ENCODE data around the gene PI4K2A. TPM values are rescaled to one million over a fixed set of nuclear protein-coding genes. Genes with fewer than 3 reads are reported as not detected.
"Not testable (repeated sequence)": the region's sequence is repeated elsewhere in the genome, so short reads cannot be mapped to it uniquely, and the experiment has no call there.

The PI4K2A gene
- total RNA-seq, 4 donors from 2014 or later: 11.6 to 23.5 (median 19.4) TPM

DNA sequence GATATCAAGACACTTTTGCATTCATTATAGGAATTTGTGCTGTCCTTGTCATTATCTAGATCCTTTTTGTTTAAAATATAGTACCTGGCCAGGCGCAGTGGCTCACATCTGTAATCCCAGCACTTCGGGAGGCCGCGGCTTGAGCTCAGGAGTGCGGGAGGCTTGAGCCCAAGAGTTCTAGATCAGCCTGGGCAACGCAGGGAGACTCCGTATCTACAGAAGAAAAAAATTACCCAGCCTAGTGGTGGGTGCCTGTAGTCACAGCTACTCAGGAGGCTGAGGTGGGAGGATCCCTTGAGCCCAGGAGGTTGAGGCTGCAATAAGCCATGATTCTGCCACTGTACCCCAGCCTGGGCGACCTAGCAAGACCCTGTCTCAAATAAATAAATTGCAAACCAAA, 6.5 kb upstream of the PI4K2A start:
- TF ChIP-seq CTCF (IDR thresholded peaks at IDR 0.05) (peak in 4 of 6 experiments; percentile 10 to 39 (median 36)), POLR2A (IDR thresholded peaks at IDR 0.05) (no peak)
- Histone ChIP-seq H3K4me1 (peaks cover 0 to 8% (median 0%) of the 10 kb centered on the region in 4 donors), H3K27me3 (no peaks in the 10 kb centered on the region), H3K27ac (peak overlapping the region in 2 of 4 donors; percentile 36 to 58), H3K36me3 (no peaks in the 10 kb centered on the region), H3K4me3 (peak overlapping the region; percentile 63 to 69 (median 64)), H3K9me3 (no peaks in the 10 kb centered on the region)
- peak in 1 of 3 donors; percentile 52 for DNase-seq

DNA sequence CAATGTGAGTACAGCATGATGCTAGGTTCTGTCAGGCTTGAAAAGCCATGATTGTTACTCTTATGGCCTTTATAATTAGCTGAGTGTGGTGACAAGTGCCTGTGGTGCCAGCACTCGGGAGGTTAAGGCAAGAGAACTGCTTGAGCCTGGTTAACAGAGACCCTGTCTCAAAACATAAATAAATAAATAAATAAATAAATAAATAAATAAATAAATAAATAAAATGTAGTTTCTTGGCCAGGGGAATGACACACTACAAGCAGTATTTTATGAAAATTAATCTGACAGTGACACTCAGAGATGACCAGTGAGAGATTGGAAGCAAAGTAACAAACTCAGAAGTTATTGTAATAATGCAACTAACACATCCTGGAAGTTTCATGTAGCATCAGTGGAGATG, 4.9 kb upstream of the PI4K2A start:
- no peak overlapping the region for H3K4me3 ChIP-seq
- no peak for DNase-seq
- H3K27me3 ChIP-seq: no peaks in the 10 kb centered on the region
- no peak for TF ChIP-seq CTCF (IDR thresholded peaks at IDR 0.05)
- TF ChIP-seq POLR2A (IDR thresholded peaks at IDR 0.05): no peak
- no peaks in the 10 kb centered on the region for H3K36me3 ChIP-seq
- H3K9me3 ChIP-seq: no peaks in the 10 kb centered on the region
- H3K27ac ChIP-seq: no peak overlapping the region
- H3K4me1 ChIP-seq: peaks cover 0 to 8% (median 0%) of the 10 kb centered on the region in 4 donors

- not testable (repeated sequence) for H3K27ac ChIP-seq, H3K9me3 ChIP-seq, H3K36me3 ChIP-seq, H3K4me3 ChIP-seq, H3K27me3 ChIP-seq, DNase-seq
- peaks cover 0 to 14% (median 0%) of the 10 kb centered on the region in 4 donors for H3K4me1 ChIP-seq
Observed at GRCh38 chr10:97639090-97639489, 1.4 kb upstream of the PI4K2A start.

DNA sequence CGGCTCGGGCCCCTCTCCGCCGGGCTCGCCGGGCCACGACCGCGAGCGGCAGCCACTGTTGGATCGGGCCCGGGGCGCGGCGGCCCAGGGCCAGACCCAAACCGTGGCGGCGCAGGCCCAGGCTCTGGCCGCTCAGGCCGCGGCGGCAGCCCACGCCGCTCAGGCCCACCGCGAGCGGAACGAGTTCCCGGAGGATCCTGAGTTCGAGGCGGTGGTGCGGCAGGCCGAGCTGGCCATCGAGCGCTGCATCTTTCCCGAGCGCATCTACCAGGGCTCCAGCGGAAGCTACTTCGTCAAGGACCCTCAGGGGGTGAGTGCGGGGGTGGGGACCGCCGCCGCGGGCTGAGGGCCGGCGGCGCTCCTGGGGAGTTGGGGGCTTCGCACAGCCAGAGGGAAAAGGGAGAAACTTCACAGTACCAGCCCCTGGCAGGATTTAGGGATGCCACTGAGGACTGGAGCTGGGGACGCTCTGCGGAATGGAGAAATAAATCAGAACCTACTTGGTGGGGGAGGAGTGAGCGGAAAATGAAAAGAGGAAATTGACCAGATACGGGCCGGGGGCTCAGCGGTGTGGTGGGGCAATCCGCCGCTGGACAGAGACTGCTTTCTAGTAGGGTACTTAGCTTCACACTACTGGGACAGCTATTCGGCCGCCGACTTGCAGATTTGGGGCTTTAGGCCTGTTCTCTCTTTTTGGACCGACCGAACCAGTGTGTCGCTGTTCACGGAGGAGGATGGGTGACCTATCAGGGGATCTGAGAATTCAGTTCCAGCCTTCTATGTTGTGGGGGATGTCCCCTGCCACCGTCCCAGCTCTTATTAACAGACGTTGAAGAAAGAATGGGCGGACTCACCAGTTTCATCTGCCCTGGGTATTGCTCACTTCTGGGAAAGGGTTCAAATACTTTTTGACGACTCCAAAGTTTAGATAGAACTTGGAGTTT, 669 bp downstream of the PI4K2A start:
- Histone ChIP-seq H3K4me3 (peak overlapping the region; percentile 79 to 97 (median 93)), H3K27me3 (no peaks in the 10 kb centered on the region), H3K27ac (peak overlapping the region; percentile 83 to 93 (median 88)), H3K9me3 (no peaks in the 10 kb centered on the region), H3K36me3 (peaks cover 0 to 13% (median 0%) of the 10 kb centered on the region in 3 donors), H3K4me1 (peaks cover 0 to 14% (median 0%) of the 10 kb centered on the region in 4 donors)
- TF ChIP-seq CTCF (IDR thresholded peaks at IDR 0.05): no peak
- no peak for TF ChIP-seq POLR2A (IDR thresholded peaks at IDR 0.05)
- DNase-seq: peak in 2 of 3 donors; percentile 32 to 63

DNA sequence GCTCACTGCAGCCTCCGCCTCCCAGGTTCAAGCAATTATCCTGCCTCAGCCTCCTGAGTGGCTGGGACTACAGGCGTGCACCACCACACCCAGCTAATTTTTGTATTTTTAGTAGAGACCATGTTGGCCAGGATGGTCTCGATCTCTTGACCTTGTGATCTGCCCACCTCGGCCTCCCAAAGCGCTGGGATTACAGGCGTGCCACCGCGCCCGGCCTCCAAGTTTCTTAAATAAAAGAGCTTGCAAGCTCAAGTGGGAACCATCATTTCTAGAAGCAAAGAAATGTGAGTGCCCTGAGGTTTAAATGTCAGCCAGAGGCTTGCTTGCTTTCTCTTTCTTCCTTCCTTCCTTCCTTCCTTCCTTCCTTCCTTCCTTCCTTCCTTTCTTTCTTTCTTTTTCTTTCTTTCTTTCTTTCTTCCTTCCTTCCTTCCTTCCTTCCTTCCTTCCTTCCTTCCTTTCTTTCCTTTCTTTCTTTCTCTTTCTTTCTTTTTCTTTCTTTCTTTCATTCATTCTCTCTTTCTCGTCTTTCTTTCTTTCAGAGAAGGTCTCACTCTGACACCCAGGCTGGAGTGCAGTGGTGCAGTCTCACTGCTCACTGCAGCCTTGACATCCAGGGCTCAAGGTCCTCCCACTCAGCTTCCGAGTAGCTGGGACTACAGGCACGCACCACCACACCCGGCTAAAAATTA, 2.1 kb downstream of the PI4K2A start:
- H3K36me3 ChIP-seq: peaks cover 0 to 13% (median 0%) of the 10 kb centered on the region in 3 donors
- H3K4me3 ChIP-seq, H3K27ac ChIP-seq, H3K9me3 ChIP-seq, H3K27me3 ChIP-seq, DNase-seq: not testable (repeated sequence)
- peaks cover 0 to 14% (median 0%) of the 10 kb centered on the region in 4 donors for H3K4me1 ChIP-seq

DNA sequence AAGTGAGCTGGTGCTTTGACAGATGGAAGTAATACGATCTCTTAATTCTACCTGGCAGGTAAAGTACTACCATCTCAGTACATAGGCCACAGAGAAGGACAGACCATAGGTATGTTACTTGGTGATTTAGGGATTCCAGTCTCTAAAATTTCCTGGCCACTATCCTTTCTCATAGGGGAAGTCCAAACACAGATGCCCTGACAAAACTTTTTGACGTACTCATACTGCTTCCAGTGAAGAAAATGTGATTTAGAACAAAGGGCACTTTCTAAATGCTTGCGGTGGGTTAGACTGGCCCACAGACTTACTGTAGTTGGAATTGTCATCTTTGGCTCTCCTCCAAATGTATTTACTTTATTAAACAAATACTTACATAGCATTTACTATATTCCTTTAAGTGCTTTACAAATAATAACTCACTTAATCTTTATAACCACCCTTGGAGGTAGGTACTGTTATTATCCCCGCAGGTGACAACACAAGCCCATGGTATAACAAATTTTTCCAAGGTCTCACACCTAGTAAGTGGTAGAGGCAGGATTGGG, 3.0 kb downstream of the PI4K2A start:
- TF ChIP-seq POLR2A (IDR thresholded peaks at IDR 0.05) (no peak), CTCF (IDR thresholded peaks at IDR 0.05) (no peak)
- no peak for DNase-seq

More for the DNA sequence above, 3.0 kb downstream of the PI4K2A start:
- Histone ChIP-seq H3K4me3 (no peak overlapping the region), H3K27ac (no peak overlapping the region), H3K9me3 (no peaks in the 10 kb centered on the region), H3K27me3 (no peaks in the 10 kb centered on the region), H3K36me3 (peaks cover 0 to 13% (median 0%) of the 10 kb centered on the region in 3 donors), H3K4me1 (peaks cover 0 to 14% (median under 1%) of the 10 kb centered on the region in 4 donors)
